Lower leg skin (tissue), 3 donors: Measurements from ENCODE around the gene SLC15A3.

Experiments
- CTCF ChIP-seq, 3 donors: fragments of 450-650 bp; IDR thresholded peaks; one replicate each; pipeline ENCODE4 v1.5.1; 2016; ENCODE audit warnings: antibody characterized with exemption in 3 of 3, mild to moderate bottlenecking in 3 of 3, moderate library complexity in 2 of 3
- POLR2A ChIP-seq, 2 donors: fragments of 450-650 bp; IDR thresholded peaks; one replicate each; pipeline ENCODE4 v1.6.1; 2016 to 2017; ENCODE audit warnings: antibody characterized with exemption in 2 of 2, mild to moderate bottlenecking in 1 of 2, moderate library complexity in 1 of 2

GRCh38 chr11:60944490-60945294 is 7.3 kb downstream of the SLC15A3 start:
- TF ChIP-seq CTCF (IDR thresholded peaks at IDR 0.05), result no peak
- TF ChIP-seq POLR2A (IDR thresholded peaks at IDR 0.05), result no peak
